PC-3 (cell line): Measurements from ENCODE around the gene CTDSP2. TPM values are rescaled to one million over a fixed set of nuclear protein-coding genes. Genes with fewer than 3 reads are reported as not detected.

Source experiments
- ATAC-seq: fragments of 200-7000 bp; cut with Tn5 transposase; 2 replicates; pipeline ENCODE4 v1.9.1; 2020; ENCODE audit warnings: mild to moderate bottlenecking, moderate library complexity
- BruUV-seq: library from RNA; stranded (reverse); fragments of 400-500 nt; replicated peaks from 2 replicates; lab custom pipeline; 2021; lab: Mats Ljungman, UMichigan
- CTCF ChIA-PET: fragments of 300-600 bp; sonication (Branson Sonifier 250); formaldehyde crosslinking; loops from one replicate; lab custom pipeline; 2022; ENCODE audit warnings: antibody characterized with exemption; lab: Charles Lee
- POLR2A ChIA-PET: fragments of 300-600 bp; sonication (Branson Sonifier 250); formaldehyde crosslinking; loops from one replicate; lab custom pipeline; 2022; ENCODE audit warnings: antibody characterized with exemption; ENCODE audit not compliant: unreplicated experiment; lab: Charles Lee
- DNase-seq: peaks from one replicate; pipeline ENCODE4 v3.0.0-alpha.2; 2015
- H2AFZ ChIP-seq: fragments of 300-600 bp; sonication (generic); 2 replicates; pipeline ENCODE4 v1.6.0; 2016; ENCODE audit warnings: antibody characterized with exemption, low read length
- H3F3A ChIP-seq: fragments of 300-600 bp; sonication (generic); one replicate; pipeline ENCODE4 v1.6.0; 2017; ENCODE audit warnings: antibody characterized with exemption, low read length, control low read depth, mild to moderate bottlenecking; ENCODE audit not compliant: unreplicated experiment
- H3K27ac ChIP-seq: fragments of 300-600 bp; sonication (generic); 2 replicates; pipeline ENCODE4 v1.5.1; 2016; ENCODE audit warnings: mild to moderate bottlenecking, low read length
- H3K27me3 ChIP-seq: fragments of 300-600 bp; sonication (generic); 2 replicates; pipeline ENCODE4 v1.6.1; 2016; ENCODE audit warnings: low read length, mixed read lengths
- H3K36me3 ChIP-seq: fragments of 300-600 bp; sonication (generic); 2 replicates; pipeline ENCODE4 v1.6.1; 2016; ENCODE audit warnings: low read depth, mixed run types, low read length, mixed read lengths
- H3K4me1 ChIP-seq: fragments of 300-600 bp; sonication (generic); 2 replicates; pipeline ENCODE4 v1.5.1; 2016; ENCODE audit warnings: low read length; ENCODE audit not compliant: insufficient read depth
- H3K4me2 ChIP-seq: fragments of 300-600 bp; sonication (generic); 2 replicates; pipeline ENCODE4 v1.6.0; 2016; ENCODE audit warnings: low read length
- H3K4me3 ChIP-seq: fragments of 300-600 bp; sonication (generic); 2 replicates; pipeline ENCODE4 v1.5.1; 2016; ENCODE audit warnings: mild to moderate bottlenecking, low read length, mixed read lengths
- H3K79me2 ChIP-seq: fragments of 300-600 bp; sonication (generic); 2 replicates; pipeline ENCODE4 v1.6.1; 2017; ENCODE audit warnings: low read length, mixed read lengths
- H3K9ac ChIP-seq: fragments of 300-600 bp; sonication (generic); 2 replicates; pipeline ENCODE4 v1.6.0; 2016; ENCODE audit warnings: mild to moderate bottlenecking, low read length
- H3K9me2 ChIP-seq: fragments of 300-600 bp; sonication (generic); replicated peaks from 2 replicates; pipeline ENCODE4 v1.6.1; 2016; ENCODE audit warnings: mixed run types, low read length, mixed read lengths
- H3K9me3 ChIP-seq: fragments of 300-600 bp; sonication (generic); 2 replicates; pipeline ENCODE4 v1.6.1; 2016; ENCODE audit warnings: low read length, mixed read lengths
- H4K20me1 ChIP-seq: fragments of 300-600 bp; sonication (generic); 2 replicates; pipeline ENCODE4 v1.6.1; 2016; ENCODE audit warnings: low read length, mixed read lengths
- EZH2 ChIP-seq: fragments of 300-600 bp; sonication (generic); IDR thresholded peaks from one replicate; pipeline ENCODE4 v1.6.1; 2017; ENCODE audit warnings: antibody characterized with exemption, mild to moderate bottlenecking, low read length; ENCODE audit not compliant: unreplicated experiment
- EZH2phosphoT487 ChIP-seq: fragments of 300-600 bp; sonication (generic); IDR thresholded peaks from 2 replicates; pipeline ENCODE4 v1.6.1; 2018; ENCODE audit warnings: mild to moderate bottlenecking, antibody characterized with exemption, low read length, borderline replicate concordance
- intact Hi-C: fragments of 100-400 bp; cut with micrococcal nuclease; formaldehyde crosslinking; loops from 2 replicates; pipeline ENCODE4 v1.9.0; 2023
- total RNA-seq: library from RNA; depleted of rRNA; stranded (reverse); fragments of >200 nt; gene quantifications from 2 replicates; pipeline ENCODE4 v1.2.3, GENCODE V29; 2014
- TF ChIP-seq, protein P1 (sequence below): fragments of 300-600 bp; sonication (generic); conservative IDR thresholded peaks from 2 replicates; pipeline ENCODE4 v1.5.1; 2017; ENCODE audit warnings: antibody characterized with exemption, low read depth, mild to moderate bottlenecking, low read length

Gene CTDSP2
- total RNA-seq, 1 experiment from 2014 or later, result 39.4 TPM

DNA sequence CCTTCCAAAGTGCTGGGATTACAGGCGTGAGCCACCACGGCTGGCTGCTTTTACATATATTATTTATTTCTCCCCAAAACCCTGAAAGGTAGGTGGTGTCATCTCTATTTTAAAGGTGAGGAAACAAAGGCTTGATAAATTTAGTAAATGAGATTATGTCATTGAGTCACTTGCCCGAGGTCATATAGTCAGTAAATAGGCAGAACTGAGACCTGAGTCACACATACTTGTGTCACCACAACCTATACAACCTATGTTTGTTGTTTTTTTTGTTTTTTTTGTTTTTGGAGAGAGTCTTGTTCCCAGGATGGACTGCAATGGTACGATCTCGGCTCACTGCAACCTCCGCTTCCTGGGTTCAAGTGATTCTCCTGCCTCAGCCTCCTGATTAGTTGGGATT is 51.2 kb downstream of the CTDSP2 start:
- POLR2A ChIA-PET, result no interaction called here
- Histone ChIP-seq H3K4me2 (no peak overlapping the region), H3K79me2 (0 out of 2 replicates have a peak, but pooled peaks cover 7% of the 10 kb centered on the region), H3K36me3 (peaks cover 29% of the 10 kb centered on the region), H2AFZ (no peak overlapping the region), H4K20me1 (no peaks in the 10 kb centered on the region), H3K27me3 (no peaks in the 10 kb centered on the region), H3K9me2 (no peaks in the 10 kb centered on the region), H3K27ac (peak overlapping the region; percentile 58), H3K4me3 (no peak overlapping the region), H3K4me1 (peaks cover 17% of the 10 kb centered on the region), H3F3A (no peaks in the 10 kb centered on the region), H3K9me3 (no peaks in the 10 kb centered on the region), H3K9ac (no peak overlapping the region)
- no TSS peak for BruUV-seq
- DNase-seq, result peak; percentile 90
- intact Hi-C loops, result no loop called here
- TF ChIP-seq, protein P1, sequence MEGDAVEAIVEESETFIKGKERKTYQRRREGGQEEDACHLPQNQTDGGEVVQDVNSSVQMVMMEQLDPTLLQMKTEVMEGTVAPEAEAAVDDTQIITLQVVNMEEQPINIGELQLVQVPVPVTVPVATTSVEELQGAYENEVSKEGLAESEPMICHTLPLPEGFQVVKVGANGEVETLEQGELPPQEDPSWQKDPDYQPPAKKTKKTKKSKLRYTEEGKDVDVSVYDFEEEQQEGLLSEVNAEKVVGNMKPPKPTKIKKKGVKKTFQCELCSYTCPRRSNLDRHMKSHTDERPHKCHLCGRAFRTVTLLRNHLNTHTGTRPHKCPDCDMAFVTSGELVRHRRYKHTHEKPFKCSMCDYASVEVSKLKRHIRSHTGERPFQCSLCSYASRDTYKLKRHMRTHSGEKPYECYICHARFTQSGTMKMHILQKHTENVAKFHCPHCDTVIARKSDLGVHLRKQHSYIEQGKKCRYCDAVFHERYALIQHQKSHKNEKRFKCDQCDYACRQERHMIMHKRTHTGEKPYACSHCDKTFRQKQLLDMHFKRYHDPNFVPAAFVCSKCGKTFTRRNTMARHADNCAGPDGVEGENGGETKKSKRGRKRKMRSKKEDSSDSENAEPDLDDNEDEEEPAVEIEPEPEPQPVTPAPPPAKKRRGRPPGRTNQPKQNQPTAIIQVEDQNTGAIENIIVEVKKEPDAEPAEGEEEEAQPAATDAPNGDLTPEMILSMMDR, result no peak
- TF ChIP-seq EZH2phosphoT487, result no peak
- no peak for TF ChIP-seq EZH2
- CTCF ChIA-PET, result no interaction called here
- ATAC-seq, result peak; percentile 83

DNA sequence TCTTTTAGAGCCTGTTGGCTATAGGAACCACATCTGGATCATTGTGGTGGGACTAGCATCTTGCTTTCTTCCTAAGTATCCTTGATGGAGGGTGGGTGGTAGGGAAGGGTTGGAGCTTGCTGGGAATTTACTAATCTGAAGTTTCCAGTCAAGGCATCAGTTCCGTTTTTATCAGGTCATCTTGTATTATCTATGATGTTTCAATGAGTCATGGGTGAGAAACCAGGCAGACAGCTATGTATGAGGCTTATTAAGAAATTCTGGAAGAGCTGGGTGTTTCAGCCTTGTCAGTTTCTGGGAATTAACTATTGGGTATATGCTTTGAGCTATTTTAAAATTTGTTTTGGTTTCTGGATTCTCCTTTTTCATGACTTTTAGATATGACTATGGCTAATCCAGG is 52.6 kb downstream of the CTDSP2 start:
- Histone ChIP-seq H3K9me3 (no peaks in the 10 kb centered on the region), H3K4me2 (peak overlapping the region; percentile 58), H3K9ac (peak overlapping the region; percentile 17; the same call in 1 of the 2 replicates), H3K4me3 (peak overlapping the region; percentile 3; the same call in 1 of the 2 replicates), H3K36me3 (peaks cover 38% of the 10 kb centered on the region), H3K79me2 (peaks cover 14% of the 10 kb centered on the region; the same call in 1 of the 2 replicates), H3K27me3 (no peaks in the 10 kb centered on the region), H2AFZ (no peak overlapping the region), H3K27ac (peak overlapping the region; percentile 71), H4K20me1 (no peaks in the 10 kb centered on the region), H3K9me2 (no peaks in the 10 kb centered on the region), H3K4me1 (peaks cover 17% of the 10 kb centered on the region), H3F3A (no peaks in the 10 kb centered on the region)
- DNase-seq, result peak; percentile 82
- POLR2A ChIA-PET, result no interaction called here
- ATAC-seq, result peak; percentile 86
- no peak for TF ChIP-seq EZH2
- CTCF ChIA-PET, result interaction anchor here (0.7 kb wide), 1 partner anchor 11 kb away, joined by 3 read pairs; the partner anchor contains the start of gene TSFM
- intact Hi-C loops, result no loop called here
- BruUV-seq, result no TSS peak

DNA sequence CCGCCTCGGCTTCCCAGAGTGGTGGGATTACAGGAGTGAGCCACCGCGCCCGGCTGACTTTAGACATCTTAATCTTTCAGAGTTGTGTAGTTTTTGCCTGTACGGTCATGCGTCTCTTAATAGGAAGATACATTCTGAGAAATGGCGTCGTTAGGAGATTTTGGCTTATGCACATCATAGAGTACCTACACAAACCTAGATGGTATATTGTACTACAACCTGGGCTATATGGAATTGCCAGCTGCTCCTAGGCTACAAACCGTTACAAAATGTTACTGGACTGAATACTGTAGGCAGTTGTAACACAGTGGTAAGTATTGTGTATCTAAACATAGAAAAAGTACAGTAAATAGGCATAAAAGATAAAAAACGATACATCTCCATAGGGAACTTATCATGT is 62.7 kb downstream of the CTDSP2 start:
- no peaks in the 10 kb centered on the region for H3K9me2 ChIP-seq
- DNase-seq (no peak), ATAC-seq (no peak)
- H2AFZ ChIP-seq, result no peak overlapping the region
- H3K4me2 ChIP-seq, result peak overlapping the region; percentile 91
- peaks cover 31% of the 10 kb centered on the region for H3K79me2 ChIP-seq
- intact Hi-C loops, result no loop called here
- H3K9me3 ChIP-seq, result no peaks in the 10 kb centered on the region
- H3K27me3 ChIP-seq, result no peaks in the 10 kb centered on the region
- no peak for TF ChIP-seq EZH2
- TF ChIP-seq EZH2phosphoT487, result no peak
- H3K9ac ChIP-seq, result no peak overlapping the region
- no TSS peak for BruUV-seq
- H3F3A ChIP-seq, result no peaks in the 10 kb centered on the region
- no peak overlapping the region for H3K27ac ChIP-seq
- H3K4me1 ChIP-seq, result peaks cover 6% of the 10 kb centered on the region; the same call in 1 of the 2 replicates
- ChIA-PET CTCF (no interaction called here), POLR2A (interaction anchor here (0.6 kb wide), 1 partner anchor 523 kb away, joined by 3 read pairs; no protein-coding TSS in a partner anchor)
- H4K20me1 ChIP-seq, result no peaks in the 10 kb centered on the region
- peaks cover 18% of the 10 kb centered on the region for H3K36me3 ChIP-seq
- H3K4me3 ChIP-seq, result peak overlapping the region; percentile 93
